Skin epidermis (tissue), 12 donors: ENCODE results near the gene OXA1L.
"Not testable (repeated sequence)": the region's sequence is repeated elsewhere in the genome, so short reads cannot be mapped to it uniquely, and the experiment has no call there.

Experiments
- H3K27ac ChIP-seq, 21 experiments: fragments of 200-600 bp; sonication (generic) in 11 of 21; one replicate each; pipeline ENCODE4 v1.5.0; 2020; ENCODE audit warnings: mild to moderate bottlenecking in 3 of 21, inconsistent platforms in 2 of 21, moderate library complexity in 2 of 21
- H3K4me3 ChIP-seq, 7 experiments: fragments of 200-600 bp; sonication (generic) in 2 of 7; one replicate each; pipeline ENCODE4 v1.5.0; 2020; ENCODE audit warnings: inconsistent platforms in 2 of 7, mild to moderate bottlenecking in 2 of 7, moderate library complexity in 1 of 7

The OXA1L gene

DNA sequence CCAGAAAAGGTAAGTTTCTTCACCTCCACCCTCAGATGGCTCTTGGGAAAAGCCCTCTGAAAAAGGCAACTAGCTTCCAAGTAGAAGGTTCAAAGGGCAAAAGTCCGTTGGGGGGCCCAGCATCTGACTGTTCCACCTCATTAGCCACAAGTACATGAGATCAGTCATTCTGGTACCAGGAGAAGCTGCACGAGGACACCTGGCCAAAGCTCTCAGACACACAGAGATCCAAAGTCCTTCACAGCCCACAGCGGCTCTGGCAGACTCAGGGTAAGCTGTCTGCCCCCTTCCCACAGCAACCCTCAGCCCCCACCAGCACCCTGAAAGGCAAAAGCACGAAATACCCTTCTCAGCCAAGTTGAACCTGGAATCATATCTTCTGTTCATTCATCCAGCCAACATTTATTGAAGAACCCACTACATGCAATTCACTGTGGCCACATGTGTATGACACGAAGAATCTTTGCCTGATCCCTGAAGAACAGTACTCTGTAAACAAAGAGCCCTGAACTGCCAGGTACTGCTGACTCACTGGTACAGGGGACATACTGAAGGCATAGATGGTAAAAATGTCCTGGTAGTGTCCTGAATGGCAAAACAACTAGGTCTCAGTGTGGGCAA, 29.7 kb downstream of the OXA1L start:
- no peak overlapping the region for H3K27ac ChIP-seq
- no peak overlapping the region for H3K4me3 ChIP-seq

DNA sequence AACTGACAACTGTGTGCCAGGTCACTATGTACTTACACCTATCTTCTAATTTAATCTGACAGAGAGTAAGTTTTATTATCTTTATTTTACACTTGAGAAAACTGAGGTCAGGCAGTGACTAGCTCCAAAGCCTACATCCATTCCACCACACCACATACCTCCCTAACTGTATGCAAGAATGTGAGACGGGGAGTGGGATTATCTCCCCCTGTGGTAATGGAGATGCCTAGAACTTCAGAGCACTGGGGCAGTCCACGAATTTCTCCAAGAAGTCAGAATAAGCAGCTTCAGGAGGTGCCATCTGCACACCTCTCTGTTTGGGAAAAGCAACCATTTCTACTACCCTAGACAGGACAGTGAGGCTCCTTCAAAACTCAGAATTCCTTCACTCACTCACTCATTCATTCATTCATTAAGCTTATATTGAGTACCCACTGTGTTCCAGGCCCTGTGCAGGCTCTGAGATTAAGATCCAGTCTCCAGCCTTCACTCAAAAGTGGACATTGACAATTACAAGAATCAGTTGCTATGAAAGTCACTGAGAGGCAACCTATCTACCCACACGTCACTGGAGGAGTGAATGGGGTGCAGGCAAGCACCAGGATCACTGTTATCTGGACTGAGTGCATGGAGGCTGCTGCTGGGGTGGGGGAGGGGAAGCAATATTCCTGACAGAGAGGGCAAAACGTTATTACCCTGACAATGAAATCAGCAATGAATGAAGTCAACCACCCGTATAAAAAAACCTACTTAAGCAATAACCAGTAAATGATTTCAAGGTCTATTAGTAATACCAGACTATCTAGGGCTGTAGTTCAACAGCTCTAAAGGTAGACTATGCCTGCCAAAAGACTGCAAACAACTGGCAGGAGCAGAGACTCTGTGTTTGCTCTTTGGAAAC, 30.8 kb downstream of the OXA1L start:
- H3K27ac ChIP-seq: no peak overlapping the region
- H3K4me3 ChIP-seq: no peak overlapping the region

DNA sequence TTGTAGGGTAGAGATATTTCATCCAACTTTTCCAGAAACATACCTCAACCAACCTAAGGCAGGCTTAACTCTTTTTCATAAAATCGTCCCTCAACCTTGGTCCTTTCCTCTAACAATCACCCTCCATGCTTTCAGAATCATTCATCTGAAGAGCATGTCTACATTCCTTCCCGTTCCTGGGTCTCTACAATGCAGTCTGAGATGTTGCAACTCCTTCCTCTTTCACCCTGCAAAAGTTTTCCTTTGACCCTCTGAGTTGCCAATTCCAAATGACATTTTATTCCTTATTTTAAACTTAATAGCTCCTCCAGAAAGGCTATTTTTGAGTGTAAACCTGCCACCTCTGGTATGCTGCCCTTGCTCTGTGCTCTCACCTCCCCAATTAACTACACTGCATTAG, 32.0 kb downstream of the OXA1L start:
- Histone ChIP-seq H3K4me3 (no peak overlapping the region), H3K27ac (peak overlapping the region in 1 of 21 experiments; percentile 29)

DNA sequence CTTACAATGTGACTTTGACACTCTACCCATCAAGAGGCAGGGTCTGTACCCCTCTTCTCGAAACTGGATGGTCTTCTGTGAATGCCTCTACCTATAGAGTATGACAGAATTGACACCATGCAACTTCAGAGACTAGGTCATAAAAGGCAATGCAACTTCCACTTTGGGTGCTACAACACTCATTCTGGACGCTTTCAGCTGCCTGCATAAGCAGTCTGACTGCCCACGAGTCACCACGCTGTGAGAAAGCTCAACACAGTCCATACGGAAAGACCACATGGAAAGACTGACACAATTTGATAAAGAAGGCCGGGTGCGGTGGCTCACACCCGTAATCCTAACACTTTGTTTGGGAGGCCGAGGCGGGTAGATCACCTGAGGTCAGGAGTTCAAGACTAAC, 33.9 kb downstream of the OXA1L start:
- Histone ChIP-seq H3K4me3 (no peak overlapping the region), H3K27ac (no peak overlapping the region)

- Histone ChIP-seq H3K27ac (no peak overlapping the region), H3K4me3 (no peak overlapping the region)
Observed at GRCh38 chr14:22801716-22802115, 35.2 kb downstream of the OXA1L start.

DNA sequence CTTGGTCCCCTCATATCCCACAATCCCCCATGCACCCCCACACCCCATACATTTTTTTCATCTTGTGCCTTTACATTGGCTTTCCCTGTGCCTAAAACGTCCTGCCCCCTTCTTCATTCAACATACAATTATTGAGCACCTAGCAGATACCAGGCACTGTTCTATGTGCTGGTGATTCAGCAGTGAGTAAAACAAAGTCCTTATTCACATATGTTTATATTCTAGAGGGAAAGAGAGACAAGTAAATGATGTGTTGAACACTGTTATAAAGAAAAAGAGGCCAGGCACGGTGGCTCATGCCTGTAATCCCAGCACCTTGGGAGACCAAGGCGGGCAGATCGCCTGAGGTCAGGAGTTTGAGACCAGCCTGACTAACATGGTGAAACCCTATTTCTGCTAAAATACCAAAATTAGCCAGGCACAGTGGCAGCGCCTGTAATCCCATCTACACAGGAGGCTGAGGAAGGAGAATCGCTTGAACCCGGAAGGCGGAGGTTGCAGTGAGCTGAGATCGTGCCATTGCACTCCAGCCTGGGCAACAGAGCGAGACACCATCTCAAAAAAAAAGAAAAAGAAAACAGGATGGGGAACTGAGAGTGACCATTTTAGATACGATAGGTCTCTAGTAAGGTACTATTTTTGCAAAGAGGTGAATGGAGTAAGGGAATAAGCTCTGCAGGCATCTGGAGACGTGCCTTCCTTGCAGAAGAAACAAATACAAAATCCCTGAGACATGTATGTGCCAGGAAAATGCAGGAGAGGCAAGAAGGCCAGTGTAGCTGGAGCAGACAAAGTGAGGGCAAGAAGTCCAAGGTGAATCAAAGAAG, 36.6 kb downstream of the OXA1L start:
- no peak overlapping the region for H3K4me3 ChIP-seq
- H3K27ac ChIP-seq: peak overlapping the region in 1 of 21 experiments; percentile 19

DNA sequence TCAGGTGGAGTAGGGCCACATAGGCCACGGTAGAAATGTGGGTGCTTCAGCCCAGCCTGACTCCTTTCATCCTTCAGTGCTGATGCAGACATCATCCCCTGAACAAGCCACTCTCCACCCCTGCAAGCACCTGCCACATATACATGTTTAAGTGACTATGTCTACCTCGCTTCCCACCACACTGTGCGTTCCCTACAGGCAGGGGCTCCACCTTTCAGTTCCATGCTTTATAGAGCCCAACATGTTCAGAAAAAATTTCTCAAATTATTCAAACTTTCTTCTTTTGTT, 37.1 kb downstream of the OXA1L start:
- H3K4me3 ChIP-seq: no peak overlapping the region
- peak overlapping the region in 1 of 21 experiments; percentile 19 for H3K27ac ChIP-seq

- not testable (repeated sequence) for H3K4me3 ChIP-seq, H3K27ac ChIP-seq
Observed at GRCh38 chr14:22805235-22805634, 38.7 kb downstream of the OXA1L start.

DNA sequence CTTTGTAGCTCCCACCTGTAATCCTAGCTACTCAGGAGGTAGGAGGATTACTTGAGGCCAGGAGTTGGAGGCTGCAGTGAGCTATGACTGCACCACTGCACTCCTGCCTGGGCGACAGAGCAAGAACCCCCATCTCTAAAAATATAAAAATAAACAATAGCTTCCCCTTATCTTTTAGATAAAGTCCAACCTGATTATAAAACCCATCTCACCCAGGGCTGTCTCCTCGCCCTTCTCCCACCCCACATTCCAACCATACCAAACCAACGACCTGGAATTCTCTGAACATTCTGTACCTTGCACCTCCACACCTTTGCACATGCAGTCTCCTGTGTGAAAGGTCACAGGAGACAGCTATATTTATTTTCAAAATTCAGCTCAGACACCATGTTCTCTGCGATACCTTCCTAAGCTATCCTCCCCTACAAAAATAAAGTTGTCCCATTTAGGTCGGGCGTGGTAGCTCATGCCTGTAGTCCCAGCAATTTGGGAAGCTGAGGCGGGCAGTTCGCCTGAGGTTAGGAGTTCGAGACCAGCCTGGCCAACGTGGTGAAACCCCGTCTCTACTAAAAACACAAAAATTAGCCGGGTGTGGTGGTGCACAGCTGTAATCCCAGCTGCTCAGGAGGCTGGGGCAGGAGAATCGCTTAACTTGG, 41.1 kb downstream of the OXA1L start:
- Histone ChIP-seq H3K4me3 (no peak overlapping the region), H3K27ac (no peak overlapping the region)

GRCh38 chr14:22808388-22809209, 42.1 kb downstream of the OXA1L start:
- H3K4me3 ChIP-seq: no peak overlapping the region
- peak overlapping the region in 1 of 21 experiments; percentile 12 for H3K27ac ChIP-seq

- H3K27ac ChIP-seq: no peak overlapping the region
- H3K4me3 ChIP-seq: no peak overlapping the region
Observed at GRCh38 chr14:22811722-22812121, 45.2 kb downstream of the OXA1L start.

DNA sequence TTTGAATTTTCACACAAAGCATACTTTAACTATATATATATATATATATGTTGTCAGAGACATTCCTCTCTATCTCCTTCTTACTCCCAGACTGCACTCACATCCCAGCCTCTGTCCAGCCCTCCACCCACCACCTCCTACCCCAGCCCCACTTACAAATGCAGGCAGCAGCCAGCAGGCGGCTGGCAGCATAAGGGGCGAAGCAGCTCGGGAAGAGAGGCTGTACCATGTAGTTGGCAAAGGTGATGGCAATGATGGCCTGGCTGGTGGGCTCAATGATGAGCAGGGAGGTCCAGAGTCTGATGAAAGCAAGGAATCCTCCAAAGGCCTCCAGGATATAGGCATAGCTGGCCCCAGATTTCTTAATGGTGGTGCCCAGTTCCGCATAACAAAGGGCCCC, 46.3 kb downstream of the OXA1L start:
- H3K27ac ChIP-seq: no peak overlapping the region
- H3K4me3 ChIP-seq: no peak overlapping the region

DNA sequence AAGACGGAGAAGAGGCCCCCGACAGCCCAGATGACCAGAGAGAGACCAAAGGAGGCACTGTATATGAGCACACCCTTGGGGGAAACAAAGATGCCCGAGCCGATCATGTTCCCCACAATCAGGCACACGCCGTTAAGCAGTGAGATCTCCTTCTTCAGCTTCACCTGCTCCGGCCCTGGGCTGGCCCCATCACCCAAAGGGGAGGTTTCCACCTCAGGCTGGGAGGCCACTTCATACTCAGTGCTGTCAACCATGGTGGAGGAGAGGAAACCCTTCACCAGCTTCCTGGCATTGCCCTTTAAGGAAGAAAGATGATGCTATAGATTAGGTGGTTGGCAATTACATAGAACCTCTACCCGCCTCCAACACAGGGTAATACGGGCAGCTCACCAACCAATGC, 46.7 kb downstream of the OXA1L start:
- Histone ChIP-seq H3K4me3 (no peak overlapping the region), H3K27ac (no peak overlapping the region)

- Histone ChIP-seq H3K27ac (peak overlapping the region in 7 of 21 experiments; percentile 34 to 78 (median 72)), H3K4me3 (peak overlapping the region in 1 of 7 experiments; percentile 11)
Observed at GRCh38 chr14:22814373-22814772, 47.9 kb downstream of the OXA1L start.

- H3K27ac ChIP-seq: peak within 1 kb of the TSS in 19 of 21 experiments; percentile 14 to 78 (median 44)
Observed at GRCh38 chr14:22814941-22815713, 48.6 kb downstream of the OXA1L start, which contains the start of gene SLC7A7. Gene SLC7A7 (minus strand): TSS chr14:22815435. CDS start chr14:22813398, 2,037 bp downstream.

GRCh38 chr14:22819151-22819988, 52.9 kb downstream of the OXA1L start:
- peak overlapping the region in 3 of 7 experiments; percentile 11 to 30 (median 29) for H3K4me3 ChIP-seq
- H3K27ac ChIP-seq: peak overlapping the region in 20 of 21 experiments; percentile 1 to 81 (median 62)

More at GRCh38 chr14:22814941-22815713, 48.6 kb downstream of the OXA1L start, which contains the start of gene SLC7A7:
- peak within 1 kb of the TSS in 1 of 7 experiments; percentile 11 for H3K4me3 ChIP-seq

DNA sequence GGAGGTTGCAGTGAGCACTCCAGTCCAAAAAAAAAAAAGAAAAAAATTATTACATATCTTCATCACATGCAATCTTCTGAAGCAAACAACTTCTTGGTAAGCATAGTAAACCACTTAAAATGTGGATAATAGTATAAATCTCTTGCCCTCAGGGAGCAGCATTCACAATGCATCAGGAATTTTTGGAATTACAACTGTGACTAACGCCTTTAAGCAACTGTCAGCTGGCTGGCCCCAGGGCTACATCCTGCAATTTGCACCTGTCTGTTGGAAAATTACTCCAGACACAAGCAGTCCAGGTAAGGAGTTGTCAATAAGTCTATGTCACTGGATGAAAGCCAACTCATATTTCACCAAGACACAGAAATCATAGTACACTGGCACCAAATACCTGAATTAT, 54.2 kb downstream of the OXA1L start:
- Histone ChIP-seq H3K4me3 (no peak overlapping the region), H3K27ac (no peak overlapping the region)
